Activated B cell treated with CpG ODN at 0.5 μM for 24 hours (primary cell): ENCODE data around the gene MACROH2A1. TPM values are rescaled to one million over a fixed set of nuclear protein-coding genes. Genes with fewer than 3 reads are reported as not detected.

Experiments
- ATAC-seq: fragments of 200-7000 bp; cut with Tn5 transposase; one replicate; pipeline ENCODE4 v1.10.0; 2021; ENCODE audit warnings: low read depth, mild to moderate bottlenecking, moderate library complexity
- CTCF ChIA-PET: fragments of 350-600 bp; sonication (Branson Sonifier 250); formaldehyde crosslinking; loops from one replicate; lab custom pipeline; 2021; ENCODE audit warnings: antibody characterized with exemption; lab: Charles Lee
- POLR2A ChIA-PET: fragments of 350-600 bp; sonication (Branson Sonifier 250); formaldehyde crosslinking; loops from one replicate; lab custom pipeline; 2021; ENCODE audit warnings: antibody characterized with exemption; lab: Charles Lee
- DNase-seq: peaks from one replicate; pipeline ENCODE4 v3.0.0; 2022
- H3K27ac Mint-ChIP-seq: one replicate; pipeline ENCODE4 v1.8.0; 2020; ENCODE audit warnings: mixed read lengths
- H3K27me3 Mint-ChIP-seq: one replicate; pipeline ENCODE4 v1.8.0; 2021; ENCODE audit warnings: mixed read lengths
- H3K36me3 Mint-ChIP-seq: one replicate; pipeline ENCODE4 v1.8.0; 2021; ENCODE audit warnings: low read depth, mixed read lengths
- H3K4me1 Mint-ChIP-seq: one replicate; pipeline ENCODE4 v1.8.0; 2021; ENCODE audit warnings: mixed read lengths
- H3K4me3 Mint-ChIP-seq: one replicate; pipeline ENCODE4 v1.8.0; 2020; ENCODE audit warnings: mild to moderate bottlenecking, mixed read lengths
- H3K9me3 Mint-ChIP-seq: one replicate; pipeline ENCODE4 v1.8.0; 2020; ENCODE audit warnings: mixed read lengths
- CTCF ChIP-seq: fragments of 200-600 bp; IDR thresholded peaks from one replicate; pipeline ENCODE4 v1.8.0; 2022; ENCODE audit warnings: antibody characterized with exemption, mild to moderate bottlenecking
- intact Hi-C: fragments of 100-400 bp; cut with micrococcal nuclease; formaldehyde crosslinking; loops from one replicate; pipeline ENCODE4 v1.15.1; 2024
- total RNA-seq: library from RNA; stranded (reverse); gene quantifications from 2 replicates; pipeline ENCODE4 v1.2.3, GENCODE V29; 2022

The MACROH2A1 gene
- total RNA-seq, 1 donor from 2014 or later = 125 TPM

- H3K27me3 Mint-ChIP-seq = no peaks in the 10 kb centered on the region
- CTCF ChIA-PET = no interaction called here
- peak overlapping the region; percentile 84 for H3K4me3 Mint-ChIP-seq
- no peak for ATAC-seq
- peak overlapping the region; percentile 13 for H3K27ac Mint-ChIP-seq
- POLR2A ChIA-PET = no interaction called here
- no peak for TF ChIP-seq CTCF
- DNase-seq = no peak
- peaks cover 10% of the 10 kb centered on the region for H3K36me3 Mint-ChIP-seq
- intact Hi-C loops = loop anchor here (10.0 kb wide), 1 partner anchor 342 kb away; no protein-coding TSS in a partner anchor
- H3K4me1 Mint-ChIP-seq = peaks cover 72% of the 10 kb centered on the region
- H3K9me3 Mint-ChIP-seq = no peaks in the 10 kb centered on the region
Observed at GRCh38 chr5:135397084-135397483, 1.9 kb downstream of the MACROH2A1 start.

DNA sequence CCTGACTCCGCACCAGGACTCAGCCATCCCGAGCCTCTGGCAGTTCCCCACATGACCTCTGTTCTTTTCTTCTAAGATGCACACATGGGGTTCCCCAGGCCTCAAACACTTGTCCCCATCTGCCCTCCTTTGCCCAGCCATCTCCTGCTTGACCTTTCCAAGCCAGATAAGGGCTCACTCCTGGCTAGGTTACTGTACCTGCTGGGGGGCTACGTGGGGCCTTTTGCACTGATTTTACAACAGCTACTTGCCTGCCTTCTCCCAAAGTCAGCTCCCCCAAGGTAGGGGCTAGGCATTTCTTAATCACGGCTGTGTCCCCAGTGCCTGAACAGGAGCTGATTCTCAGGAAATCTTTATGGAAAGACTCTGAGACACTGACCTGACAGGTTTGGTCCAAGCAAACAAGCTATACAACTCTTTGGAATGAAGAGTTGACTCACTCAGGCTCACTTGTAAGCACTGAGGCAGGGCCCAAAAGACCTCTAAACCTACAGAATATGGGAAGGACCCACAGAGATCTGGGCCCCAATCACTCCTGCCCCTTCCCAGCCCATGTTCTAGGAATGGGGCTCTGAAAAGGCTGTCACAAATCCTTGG, 2.5 kb downstream of the MACROH2A1 start:
- CTCF ChIA-PET = no interaction called here
- intact Hi-C loops = loop anchor here (10.0 kb wide), 1 partner anchor 342 kb away; no protein-coding TSS in a partner anchor
- no peaks in the 10 kb centered on the region for H3K27me3 Mint-ChIP-seq

GRCh38 chr5:135395866-135396265, 3.2 kb downstream of the MACROH2A1 start:
- H3K4me1 Mint-ChIP-seq = peaks cover 80% of the 10 kb centered on the region
- DNase-seq = no peak
- ChIA-PET POLR2A (no interaction called here), CTCF (no interaction called here)
- peaks cover 19% of the 10 kb centered on the region for H3K36me3 Mint-ChIP-seq
- no peak for ATAC-seq
- H3K9me3 Mint-ChIP-seq = no peaks in the 10 kb centered on the region
- no peak overlapping the region for H3K27ac Mint-ChIP-seq
- TF ChIP-seq CTCF = no peak
- H3K27me3 Mint-ChIP-seq = no peaks in the 10 kb centered on the region
- H3K4me3 Mint-ChIP-seq = no peak overlapping the region
- intact Hi-C loops = loop anchor here (10.0 kb wide), 1 partner anchor 341 kb away; no protein-coding TSS in a partner anchor

More for the DNA sequence above, 2.5 kb downstream of the MACROH2A1 start:
- Mint-ChIP-seq H3K27ac (no peak overlapping the region), H3K36me3 (peaks cover 15% of the 10 kb centered on the region), H3K9me3 (no peaks in the 10 kb centered on the region), H3K4me3 (no peak overlapping the region), H3K4me1 (peaks cover 77% of the 10 kb centered on the region)
- ATAC-seq (no peak), DNase-seq (no peak)
- POLR2A ChIA-PET = no interaction called here
- no peak for TF ChIP-seq CTCF

GRCh38 chr5:135395451-135395850, 3.6 kb downstream of the MACROH2A1 start:
- Mint-ChIP-seq H3K27ac (no peak overlapping the region), H3K27me3 (no peaks in the 10 kb centered on the region), H3K9me3 (no peaks in the 10 kb centered on the region), H3K4me1 (peaks cover 80% of the 10 kb centered on the region), H3K36me3 (peaks cover 19% of the 10 kb centered on the region), H3K4me3 (no peak overlapping the region)
- CTCF ChIA-PET = no interaction called here
- POLR2A ChIA-PET = no interaction called here
- no peak for DNase-seq
- ATAC-seq = no peak
- no peak for TF ChIP-seq CTCF
- intact Hi-C loops = loop anchor here (10.0 kb wide), 1 partner anchor 341 kb away; no protein-coding TSS in a partner anchor

DNA sequence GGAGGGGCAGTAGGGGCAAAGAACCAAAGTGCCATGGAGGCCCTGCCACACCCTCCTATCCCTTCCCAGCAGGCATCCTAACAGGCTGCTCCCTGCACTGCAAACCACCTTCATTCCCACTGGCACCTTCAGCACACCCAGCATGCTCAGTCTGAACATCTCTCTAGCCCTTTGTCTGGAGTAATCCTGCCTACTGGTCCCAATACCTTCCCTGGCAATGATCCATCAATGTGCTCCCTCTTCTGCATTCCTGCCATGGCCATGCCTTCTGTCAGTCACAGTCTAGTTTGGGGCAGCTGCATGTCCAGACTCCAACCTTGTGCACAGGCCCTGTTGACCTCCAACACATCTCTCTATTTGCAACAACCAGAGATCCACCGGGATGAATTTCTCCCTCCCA, 4.9 kb downstream of the MACROH2A1 start:
- no peak for TF ChIP-seq CTCF
- H3K9me3 Mint-ChIP-seq = no peaks in the 10 kb centered on the region
- peaks cover 26% of the 10 kb centered on the region for H3K36me3 Mint-ChIP-seq
- ATAC-seq (no peak), DNase-seq (no peak)
- intact Hi-C loops = loop anchor here (10.0 kb wide), 1 partner anchor 339 kb away; no protein-coding TSS in a partner anchor
- no peak overlapping the region for H3K4me3 Mint-ChIP-seq
- H3K4me1 Mint-ChIP-seq = peaks cover 74% of the 10 kb centered on the region
- POLR2A ChIA-PET = no interaction called here
- no peak overlapping the region for H3K27ac Mint-ChIP-seq
- CTCF ChIA-PET = interaction anchor here (0.5 kb wide), 1 partner anchor 72 kb away, joined by 3 read pairs; no protein-coding TSS in a partner anchor
- H3K27me3 Mint-ChIP-seq = no peaks in the 10 kb centered on the region
